HL-60 (cell line): Measurements from ENCODE around the gene IFI6.

Experiments used
- DNase-seq, 2 experiments: peaks; one replicate each; pipeline ENCODE4 v3.0.0-alpha.2; 2010 to 2020; ENCODE audit warnings: low read depth in 1 of 2, low spot score in 1 of 2
- H3K27ac ChIP-seq: fragments of 250-450 bp; sonication (Bioruptor Pico); replicated peaks from 2 replicates; pipeline ENCODE4 v1.5.1; 2020; ENCODE audit warnings: mild to moderate bottlenecking, moderate library complexity
- H3K27me3 ChIP-seq: fragments of 250-450 bp; sonication (Bioruptor Pico); 2 replicates; pipeline ENCODE4 v1.5.1; 2021; ENCODE audit warnings: mild to moderate bottlenecking, moderate library complexity; ENCODE audit not compliant: insufficient read depth, poor library complexity, severe bottlenecking
- H3K4me3 ChIP-seq: replicated peaks from 2 replicates; pipeline ENCODE4 v1.5.1; 2011; ENCODE audit warnings: mild to moderate bottlenecking, control low read depth, low read length; ENCODE audit not compliant: insufficient read depth
- GABPA ChIP-seq: IDR thresholded peaks from 2 replicates; pipeline ENCODE4 v1.6.1; 2012; ENCODE audit warnings: low read depth
- POLR2AphosphoS5 ChIP-seq: IDR thresholded peaks from 2 replicates; pipeline ENCODE4 v1.6.1; 2012; ENCODE audit warnings: low read depth
- SPI1 ChIP-seq: IDR thresholded peaks from 2 replicates; pipeline ENCODE4 v1.6.1; 2012; ENCODE audit warnings: low read depth, mild to moderate bottlenecking, borderline replicate concordance
- long read RNA-seq: library from polyadenylated mRNA; unstranded; transcript quantifications from one replicate; pipeline ENCODE4 v2.0.0, GENCODE V29; 2020
- TF ChIP-seq, protein P1 (sequence below): IDR thresholded peaks from one replicate; pipeline ENCODE4 v1.5.1; 2011; ENCODE audit warnings: low read length, control low read depth, inconsistent platforms; ENCODE audit not compliant: insufficient read depth
- TF ChIP-seq, protein P2 (sequence below): IDR thresholded peaks from 2 replicates; pipeline ENCODE4 v1.6.1; 2012; ENCODE audit warnings: low read depth; ENCODE audit not compliant: insufficient replicate concordance

Gene IFI6, protein sequence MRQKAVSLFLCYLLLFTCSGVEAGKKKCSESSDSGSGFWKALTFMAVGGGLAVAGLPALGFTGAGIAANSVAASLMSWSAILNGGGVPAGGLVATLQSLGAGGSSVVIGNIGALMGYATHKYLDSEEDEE
- long read RNA-seq, partial matches to known transcripts: 0 of 1 reads
- long read RNA-seq, other reads (novel, unspliced or antisense): 0 of 1 reads

DNA sequence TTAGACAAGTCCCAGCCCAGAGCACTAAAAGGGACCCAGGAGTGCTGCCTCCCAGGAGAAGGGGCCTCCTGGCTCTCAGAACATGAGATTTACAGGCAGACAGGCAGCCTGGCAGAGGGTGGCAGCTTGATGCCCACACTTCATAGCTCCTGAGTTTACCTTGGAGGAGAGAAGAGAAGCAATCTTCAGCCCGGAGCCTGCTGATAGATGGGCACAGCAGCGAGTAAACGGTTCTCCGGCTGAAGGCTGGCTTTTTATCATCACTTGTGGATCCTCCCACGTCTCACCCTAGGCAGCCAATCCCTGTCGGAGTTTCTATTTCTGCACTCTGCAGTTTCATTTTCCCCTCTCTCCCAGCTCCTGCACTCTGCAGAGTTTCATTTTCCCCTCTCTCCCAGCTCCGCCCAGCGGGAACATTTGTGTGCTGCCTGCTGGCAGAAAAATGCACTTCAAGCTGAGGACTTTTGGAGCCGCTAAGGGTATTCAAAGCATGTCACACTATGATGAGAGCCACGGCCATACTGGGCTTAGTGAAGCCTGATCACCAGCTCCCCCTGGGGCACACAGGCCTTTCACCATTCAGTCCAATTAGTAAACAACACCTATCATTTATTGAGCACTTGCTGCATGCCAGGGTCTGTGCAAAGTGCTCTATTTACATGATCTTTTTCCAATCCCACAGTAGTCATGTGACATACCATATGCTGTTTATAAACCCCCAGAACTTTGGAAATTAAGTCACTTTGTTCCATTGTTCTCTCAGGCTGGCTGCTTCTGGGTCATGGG lies at the start of gene IFI6:
TSS of gene IFI6 (minus strand) at position 229 of the 786 bp plus-strand sequence. CDS start 2,878 bp downstream, outside the sequence.
- DNase-seq: peak; percentile 61 to 76
- H3K27me3 ChIP-seq: no peaks in the 10 kb centered on the region
- 0 out of 2 replicates have a peak within 1 kb of the TSS, but pooled peaks have one; percentile 3 for H3K27ac ChIP-seq
- TF ChIP-seq POLR2AphosphoS5 (no peak), SPI1 (no peak), GABPA (no peak)
- TF ChIP-seq, protein P1, sequence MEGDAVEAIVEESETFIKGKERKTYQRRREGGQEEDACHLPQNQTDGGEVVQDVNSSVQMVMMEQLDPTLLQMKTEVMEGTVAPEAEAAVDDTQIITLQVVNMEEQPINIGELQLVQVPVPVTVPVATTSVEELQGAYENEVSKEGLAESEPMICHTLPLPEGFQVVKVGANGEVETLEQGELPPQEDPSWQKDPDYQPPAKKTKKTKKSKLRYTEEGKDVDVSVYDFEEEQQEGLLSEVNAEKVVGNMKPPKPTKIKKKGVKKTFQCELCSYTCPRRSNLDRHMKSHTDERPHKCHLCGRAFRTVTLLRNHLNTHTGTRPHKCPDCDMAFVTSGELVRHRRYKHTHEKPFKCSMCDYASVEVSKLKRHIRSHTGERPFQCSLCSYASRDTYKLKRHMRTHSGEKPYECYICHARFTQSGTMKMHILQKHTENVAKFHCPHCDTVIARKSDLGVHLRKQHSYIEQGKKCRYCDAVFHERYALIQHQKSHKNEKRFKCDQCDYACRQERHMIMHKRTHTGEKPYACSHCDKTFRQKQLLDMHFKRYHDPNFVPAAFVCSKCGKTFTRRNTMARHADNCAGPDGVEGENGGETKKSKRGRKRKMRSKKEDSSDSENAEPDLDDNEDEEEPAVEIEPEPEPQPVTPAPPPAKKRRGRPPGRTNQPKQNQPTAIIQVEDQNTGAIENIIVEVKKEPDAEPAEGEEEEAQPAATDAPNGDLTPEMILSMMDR: no peak
- TF ChIP-seq, protein P2, sequence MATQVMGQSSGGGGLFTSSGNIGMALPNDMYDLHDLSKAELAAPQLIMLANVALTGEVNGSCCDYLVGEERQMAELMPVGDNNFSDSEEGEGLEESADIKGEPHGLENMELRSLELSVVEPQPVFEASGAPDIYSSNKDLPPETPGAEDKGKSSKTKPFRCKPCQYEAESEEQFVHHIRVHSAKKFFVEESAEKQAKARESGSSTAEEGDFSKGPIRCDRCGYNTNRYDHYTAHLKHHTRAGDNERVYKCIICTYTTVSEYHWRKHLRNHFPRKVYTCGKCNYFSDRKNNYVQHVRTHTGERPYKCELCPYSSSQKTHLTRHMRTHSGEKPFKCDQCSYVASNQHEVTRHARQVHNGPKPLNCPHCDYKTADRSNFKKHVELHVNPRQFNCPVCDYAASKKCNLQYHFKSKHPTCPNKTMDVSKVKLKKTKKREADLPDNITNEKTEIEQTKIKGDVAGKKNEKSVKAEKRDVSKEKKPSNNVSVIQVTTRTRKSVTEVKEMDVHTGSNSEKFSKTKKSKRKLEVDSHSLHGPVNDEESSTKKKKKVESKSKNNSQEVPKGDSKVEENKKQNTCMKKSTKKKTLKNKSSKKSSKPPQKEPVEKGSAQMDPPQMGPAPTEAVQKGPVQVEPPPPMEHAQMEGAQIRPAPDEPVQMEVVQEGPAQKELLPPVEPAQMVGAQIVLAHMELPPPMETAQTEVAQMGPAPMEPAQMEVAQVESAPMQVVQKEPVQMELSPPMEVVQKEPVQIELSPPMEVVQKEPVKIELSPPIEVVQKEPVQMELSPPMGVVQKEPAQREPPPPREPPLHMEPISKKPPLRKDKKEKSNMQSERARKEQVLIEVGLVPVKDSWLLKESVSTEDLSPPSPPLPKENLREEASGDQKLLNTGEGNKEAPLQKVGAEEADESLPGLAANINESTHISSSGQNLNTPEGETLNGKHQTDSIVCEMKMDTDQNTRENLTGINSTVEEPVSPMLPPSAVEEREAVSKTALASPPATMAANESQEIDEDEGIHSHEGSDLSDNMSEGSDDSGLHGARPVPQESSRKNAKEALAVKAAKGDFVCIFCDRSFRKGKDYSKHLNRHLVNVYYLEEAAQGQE: no peak
- H3K4me3 ChIP-seq: peak within 1 kb of the TSS; percentile 42

DNA sequence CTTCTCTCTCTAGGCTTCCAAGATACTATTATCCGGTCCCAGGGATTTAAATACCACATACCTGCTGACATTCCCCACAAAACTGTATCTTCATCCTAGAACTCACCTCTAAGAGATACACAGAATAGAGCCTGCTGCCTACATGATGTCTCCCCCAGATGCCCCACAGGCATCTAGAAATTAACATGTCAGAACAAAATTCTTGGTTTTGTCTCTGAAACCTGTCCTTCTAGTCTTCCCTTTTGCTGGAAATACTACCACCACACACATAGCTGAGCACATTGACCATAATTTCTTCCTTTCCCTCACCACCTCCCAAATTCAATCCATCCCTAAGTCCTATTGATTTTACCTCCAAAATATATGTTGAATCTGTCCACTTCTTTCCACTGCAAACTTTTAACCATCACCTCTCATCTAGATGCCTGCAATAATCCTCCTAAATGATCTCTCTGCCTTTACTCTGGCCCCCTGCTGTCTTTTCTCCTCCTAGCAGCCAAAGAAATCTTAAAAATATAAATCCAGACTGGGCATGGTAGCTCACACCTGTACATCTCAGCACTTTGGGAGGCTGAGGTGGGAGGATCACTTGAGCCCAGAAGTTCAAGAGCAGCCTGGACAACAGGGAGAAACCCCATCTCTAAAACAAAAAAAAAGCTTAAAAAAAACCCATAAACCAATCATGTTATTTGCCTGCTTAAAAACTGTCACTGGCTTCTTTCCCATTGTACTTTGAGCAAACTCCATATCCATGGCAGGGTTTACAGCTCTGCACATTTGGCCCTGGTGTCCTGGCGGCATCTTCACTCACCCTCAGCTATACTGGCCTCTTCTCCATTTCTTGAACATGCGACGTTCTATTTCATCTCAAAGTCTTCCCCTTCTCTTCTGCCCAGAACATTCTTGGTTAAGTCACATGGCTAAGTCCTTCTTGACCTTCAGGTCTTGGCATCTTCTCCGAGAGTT lies 47.6 kb upstream of the IFI6 start:
- H3K27me3 ChIP-seq: no peaks in the 10 kb centered on the region
- DNase-seq: no peak
- no peak overlapping the region for H3K27ac ChIP-seq
- TF ChIP-seq, protein P1: no peak
- TF ChIP-seq POLR2AphosphoS5: no peak
- TF ChIP-seq, protein P2: no peak
- TF ChIP-seq GABPA: no peak
- no peak for TF ChIP-seq SPI1
- H3K4me3 ChIP-seq: no peak overlapping the region

DNA sequence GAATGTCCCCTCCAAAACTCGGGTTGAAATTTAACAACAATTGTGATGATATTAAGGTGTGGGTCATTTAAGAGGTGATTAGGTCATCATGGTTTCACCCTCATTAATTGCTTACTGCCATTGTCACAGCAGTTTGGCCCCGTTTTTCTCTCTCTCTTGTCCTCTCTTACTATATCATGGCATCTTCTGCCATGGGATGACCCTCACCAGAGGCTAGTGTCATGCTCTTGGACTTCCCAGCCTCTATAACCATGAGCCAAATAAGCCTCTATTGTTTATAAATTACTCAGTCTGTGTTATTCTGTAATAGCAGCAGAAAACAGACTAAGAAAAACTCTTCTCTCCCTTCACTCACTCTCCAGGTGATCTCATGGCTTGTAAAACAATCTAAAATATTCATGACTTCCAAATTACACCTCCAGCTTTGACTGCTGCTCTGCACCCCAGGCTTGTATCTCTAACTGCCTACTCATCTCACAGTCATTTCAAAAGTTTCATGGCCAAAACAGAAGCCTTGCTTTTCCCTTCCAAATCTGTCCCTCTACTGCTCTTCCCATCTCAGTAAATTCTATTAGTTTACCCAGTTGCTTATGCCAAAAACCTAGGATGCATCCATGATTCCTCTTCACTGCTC lies 44.4 kb upstream of the IFI6 start:
- no peak for DNase-seq

More for the DNA sequence above, 44.4 kb upstream of the IFI6 start:
- Histone ChIP-seq H3K27ac (no peak overlapping the region), H3K27me3 (no peaks in the 10 kb centered on the region), H3K4me3 (no peak overlapping the region)
- TF ChIP-seq, protein P1: no peak
- TF ChIP-seq SPI1 (no peak), GABPA (no peak), POLR2AphosphoS5 (no peak)
- TF ChIP-seq, protein P2: no peak
